Nephron (organoid): ENCODE measurements around the gene CNIH2.
A peak's percentile ranks its signal among the peaks of the same experiment; 100 is the strongest.
"Not testable (repeated sequence)": the region's sequence is repeated elsewhere in the genome, so short reads cannot be mapped to it uniquely, and the experiment has no call there.

ENCODE experiments used
- H3K27ac Mint-ChIP-seq, 3 experiments: 2 replicates each; pipeline ENCODE4 v1.8.0; 2020; ENCODE audit warnings: mixed read lengths in 3 of 3, mild to moderate bottlenecking in 2 of 3, moderate library complexity in 1 of 3
- H3K27me3 Mint-ChIP-seq: 2 replicates; pipeline ENCODE4 v1.8.0; 2021; ENCODE audit warnings: low read depth, mild to moderate bottlenecking, moderate library complexity, mixed read lengths
- H3K36me3 Mint-ChIP-seq: 2 replicates; pipeline ENCODE4 v1.8.0; 2020; ENCODE audit warnings: low read depth, mixed read lengths
- H3K4me1 Mint-ChIP-seq: 2 replicates; pipeline ENCODE4 v1.8.0; 2020; ENCODE audit warnings: mixed read lengths
- H3K4me3 Mint-ChIP-seq, 3 experiments: 2 replicates each; pipeline ENCODE4 v1.8.0; 2020; ENCODE audit warnings: mild to moderate bottlenecking in 3 of 3, mixed read lengths in 3 of 3, moderate library complexity in 2 of 3
- H3K9me3 Mint-ChIP-seq: 2 replicates; pipeline ENCODE4 v1.8.0; 2020; ENCODE audit warnings: mixed read lengths
- TF ChIP-seq, protein P1 (sequence below), 3 experiments: fragments of 200-600 bp; sonication (generic); IDR thresholded peaks; one replicate each; pipeline ENCODE4 v1.5.0; 2021; ENCODE audit warnings: antibody characterized with exemption in 3 of 3; ENCODE audit not compliant: unreplicated experiment in 3 of 3

CNIH2 gene

DNA sequence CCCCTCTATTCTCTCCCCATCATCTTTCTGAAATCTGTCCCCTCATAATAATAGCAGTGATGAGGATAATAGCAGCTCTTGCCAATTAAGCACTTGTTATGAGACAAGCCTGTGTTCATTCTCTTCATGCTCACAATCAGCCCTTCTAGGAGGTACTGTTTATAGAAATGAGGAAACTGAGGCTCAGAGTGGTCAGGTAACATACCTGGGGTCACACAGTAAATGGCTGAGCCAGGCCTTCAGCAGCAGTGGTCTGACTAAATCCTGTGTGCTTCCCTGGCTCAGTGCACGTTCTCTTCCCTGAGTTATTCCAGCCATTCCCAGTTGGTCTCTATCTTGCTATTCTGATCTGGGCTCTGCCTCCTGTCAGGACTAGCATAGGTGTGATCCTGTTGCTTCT, 3.8 kb upstream of the CNIH2 start:
- Mint-ChIP-seq H3K27ac (no peak overlapping the region), H3K9me3 (no peaks in the 10 kb centered on the region), H3K4me1 (peaks cover 22% of the 10 kb centered on the region), H3K27me3 (no peaks in the 10 kb centered on the region), H3K36me3 (peaks cover 41% of the 10 kb centered on the region), H3K4me3 (peak overlapping the region in 1 of 3 experiments; percentile 11)
- TF ChIP-seq, protein P1, sequence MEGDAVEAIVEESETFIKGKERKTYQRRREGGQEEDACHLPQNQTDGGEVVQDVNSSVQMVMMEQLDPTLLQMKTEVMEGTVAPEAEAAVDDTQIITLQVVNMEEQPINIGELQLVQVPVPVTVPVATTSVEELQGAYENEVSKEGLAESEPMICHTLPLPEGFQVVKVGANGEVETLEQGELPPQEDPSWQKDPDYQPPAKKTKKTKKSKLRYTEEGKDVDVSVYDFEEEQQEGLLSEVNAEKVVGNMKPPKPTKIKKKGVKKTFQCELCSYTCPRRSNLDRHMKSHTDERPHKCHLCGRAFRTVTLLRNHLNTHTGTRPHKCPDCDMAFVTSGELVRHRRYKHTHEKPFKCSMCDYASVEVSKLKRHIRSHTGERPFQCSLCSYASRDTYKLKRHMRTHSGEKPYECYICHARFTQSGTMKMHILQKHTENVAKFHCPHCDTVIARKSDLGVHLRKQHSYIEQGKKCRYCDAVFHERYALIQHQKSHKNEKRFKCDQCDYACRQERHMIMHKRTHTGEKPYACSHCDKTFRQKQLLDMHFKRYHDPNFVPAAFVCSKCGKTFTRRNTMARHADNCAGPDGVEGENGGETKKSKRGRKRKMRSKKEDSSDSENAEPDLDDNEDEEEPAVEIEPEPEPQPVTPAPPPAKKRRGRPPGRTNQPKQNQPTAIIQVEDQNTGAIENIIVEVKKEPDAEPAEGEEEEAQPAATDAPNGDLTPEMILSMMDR (IDR thresholded peaks at IDR 0.05; ENCODE audit: unreplicated experiment in 3 of 3), result no peak

DNA sequence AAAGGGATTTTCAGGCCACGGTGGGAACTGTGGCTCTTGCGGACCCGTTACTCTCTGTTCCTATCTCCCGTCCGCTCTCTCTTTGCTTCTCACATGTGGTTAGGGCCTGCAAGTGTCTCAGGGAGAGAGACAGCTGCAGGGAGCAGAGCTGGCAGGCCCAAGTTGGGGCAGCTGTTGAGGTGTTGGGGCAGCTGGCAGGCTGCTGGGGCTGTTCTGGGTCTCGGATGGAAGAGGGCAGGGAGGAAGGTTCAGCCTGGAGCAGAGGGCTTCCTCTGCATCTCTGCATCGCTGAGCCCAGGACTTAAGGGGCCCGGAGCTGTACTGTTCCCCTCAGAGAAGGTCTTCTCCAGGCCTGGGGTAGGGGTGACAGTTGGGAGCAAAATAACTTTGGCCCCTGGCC, 2.6 kb upstream of the CNIH2 start:
- Mint-ChIP-seq H3K27me3 (peaks cover 4% of the 10 kb centered on the region), H3K36me3 (peaks cover 41% of the 10 kb centered on the region), H3K4me3 (peak overlapping the region in 2 of 3 experiments; percentile 50 to 62), H3K9me3 (no peaks in the 10 kb centered on the region), H3K27ac (peak overlapping the region in 2 of 3 experiments; percentile 19 to 44), H3K4me1 (peaks cover 28% of the 10 kb centered on the region)
- TF ChIP-seq, protein P1 (IDR thresholded peaks at IDR 0.05; ENCODE audit: unreplicated experiment in 3 of 3), result no peak

DNA sequence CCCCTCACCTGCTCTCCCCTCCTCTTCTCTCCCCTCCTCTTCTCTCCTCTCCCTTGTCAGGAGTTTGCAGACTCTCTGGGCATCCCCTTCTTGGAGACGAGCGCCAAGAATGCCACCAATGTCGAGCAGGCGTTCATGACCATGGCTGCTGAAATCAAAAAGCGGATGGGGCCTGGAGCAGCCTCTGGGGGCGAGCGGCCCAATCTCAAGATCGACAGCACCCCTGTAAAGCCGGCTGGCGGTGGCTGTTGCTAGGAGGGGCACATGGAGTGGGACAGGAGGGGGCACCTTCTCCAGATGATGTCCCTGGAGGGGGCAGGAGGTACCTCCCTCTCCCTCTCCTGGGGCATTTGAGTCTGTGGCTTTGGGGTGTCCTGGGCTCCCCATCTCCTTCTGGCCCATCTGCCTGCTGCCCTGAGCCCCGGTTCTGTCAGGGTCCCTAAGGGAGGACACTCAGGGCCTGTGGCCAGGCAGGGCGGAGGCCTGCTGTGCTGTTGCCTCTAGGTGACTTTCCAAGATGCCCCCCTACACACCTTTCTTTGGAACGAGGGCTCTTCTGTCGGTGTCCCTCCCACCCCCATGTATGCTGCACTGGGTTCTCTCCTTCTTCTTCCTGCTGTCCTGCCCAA, 1.9 kb upstream of the CNIH2 start:
- no peak overlapping the region for H3K27ac Mint-ChIP-seq
- H3K27me3 Mint-ChIP-seq, result peaks cover 4% of the 10 kb centered on the region
- no peaks in the 10 kb centered on the region for H3K9me3 Mint-ChIP-seq
- H3K36me3 Mint-ChIP-seq, result peaks cover 37% of the 10 kb centered on the region
- H3K4me1 Mint-ChIP-seq, result peaks cover 31% of the 10 kb centered on the region
- H3K4me3 Mint-ChIP-seq, result no peak overlapping the region
- TF ChIP-seq, protein P1 (IDR thresholded peaks at IDR 0.05; ENCODE audit: unreplicated experiment in 3 of 3), result no peak

DNA sequence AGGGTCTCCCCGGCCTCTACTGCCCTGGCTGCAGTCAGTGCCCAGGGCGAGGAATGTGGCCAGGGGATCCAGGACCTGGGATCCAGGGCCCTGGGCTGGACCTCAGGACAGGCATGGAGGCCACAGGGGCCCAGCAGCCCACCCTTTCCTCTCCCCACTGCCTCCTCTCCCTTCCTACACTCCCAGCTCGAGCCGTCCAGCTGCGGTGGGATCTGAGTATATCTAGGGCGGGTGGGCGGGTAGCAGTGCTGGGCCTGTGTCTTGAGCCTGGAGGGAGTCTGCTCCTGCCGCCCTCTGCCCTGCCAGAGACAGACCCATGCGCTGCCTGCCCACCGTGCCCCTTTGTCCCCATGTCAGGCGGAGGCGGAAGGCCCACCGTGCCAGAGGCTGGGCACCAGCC, 1.4 kb upstream of the CNIH2 start:
- H3K36me3 Mint-ChIP-seq, result peaks cover 36% of the 10 kb centered on the region
- H3K27ac Mint-ChIP-seq, H3K4me3 Mint-ChIP-seq, H3K27me3 Mint-ChIP-seq, H3K9me3 Mint-ChIP-seq: not testable (repeated sequence)
- peaks cover 35% of the 10 kb centered on the region for H3K4me1 Mint-ChIP-seq

DNA sequence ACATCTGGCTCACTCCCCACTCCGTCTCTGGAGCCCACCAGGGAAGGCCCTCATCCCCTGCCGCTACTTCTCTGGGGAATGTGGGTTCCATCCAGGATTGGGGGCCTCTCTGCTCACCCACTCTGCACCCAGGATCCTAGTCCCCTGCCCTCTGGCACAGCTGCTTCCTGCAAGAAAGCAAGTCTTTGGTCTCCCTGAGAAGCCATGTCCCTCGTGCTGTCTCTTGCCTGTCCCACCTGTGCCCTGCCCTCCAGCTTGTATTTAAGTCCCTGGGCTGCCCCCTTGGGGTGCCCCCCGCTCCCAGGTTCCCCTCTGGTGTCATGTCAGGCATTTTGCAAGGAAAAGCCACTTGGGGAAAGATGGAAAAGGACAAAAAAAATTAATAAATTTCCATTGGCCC, 911 bp upstream of the CNIH2 start:
- H3K27me3 Mint-ChIP-seq, H3K27ac Mint-ChIP-seq, H3K9me3 Mint-ChIP-seq: not testable (repeated sequence)
- Mint-ChIP-seq H3K4me1 (peaks cover 35% of the 10 kb centered on the region), H3K4me3 (peak overlapping the region; percentile 38 to 67 (median 61)), H3K36me3 (peaks cover 31% of the 10 kb centered on the region)

DNA sequence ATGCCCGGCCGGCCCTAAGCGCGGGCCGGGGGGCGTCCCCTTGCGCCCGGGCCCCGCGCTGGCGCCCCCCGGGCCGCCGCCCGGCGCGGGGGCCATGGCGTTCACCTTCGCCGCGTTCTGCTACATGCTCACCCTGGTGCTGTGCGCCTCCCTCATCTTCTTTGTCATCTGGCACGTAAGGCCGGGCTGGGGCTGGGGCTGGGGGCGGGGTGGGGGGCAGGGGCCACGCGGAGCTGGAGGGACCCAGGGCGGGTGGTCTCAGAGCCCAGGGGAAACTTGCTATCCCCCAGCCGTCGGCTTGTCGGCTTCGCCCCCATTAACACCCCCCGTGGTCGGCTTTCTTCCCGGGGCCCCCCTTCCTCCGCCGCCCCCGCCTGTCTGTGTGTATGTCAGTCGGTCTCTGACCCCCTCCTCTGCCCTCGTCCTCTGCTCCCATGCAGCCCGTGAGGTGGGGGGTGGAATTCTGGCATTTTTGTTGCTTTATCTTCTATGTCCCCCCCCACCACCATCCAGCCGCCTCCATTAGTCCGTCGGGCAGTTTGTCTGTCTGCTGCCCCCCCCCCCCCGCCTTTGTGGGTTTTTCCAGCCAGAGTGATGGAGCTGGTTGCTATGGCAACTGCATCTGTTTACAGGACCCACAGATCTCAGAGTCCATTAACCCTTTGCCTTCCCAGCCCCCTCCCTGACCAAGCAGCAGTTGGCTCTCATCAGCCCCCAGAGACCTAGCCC, 552 bp downstream of the CNIH2 start:
- Mint-ChIP-seq H3K27ac (no peak overlapping the region), H3K4me1 (peaks cover 30% of the 10 kb centered on the region), H3K27me3 (peaks cover 4% of the 10 kb centered on the region), H3K9me3 (no peaks in the 10 kb centered on the region), H3K4me3 (peak overlapping the region; percentile 79 to 80 (median 79)), H3K36me3 (peaks cover 19% of the 10 kb centered on the region)
- TF ChIP-seq, protein P1 (IDR thresholded peaks at IDR 0.05; ENCODE audit: unreplicated experiment in 3 of 3), result no peak
